Neural crest cell (in vitro differentiated cells): ENCODE data around the gene TPR. TPM values are rescaled to one million over a fixed set of nuclear protein-coding genes. Genes with fewer than 3 reads are reported as not detected.

Source experiments
- DNase-seq: peaks from one replicate; pipeline ENCODE4 v3.0.0; 2021; ENCODE audit warnings: low read depth, mixed read lengths, low spot score
- H3K27ac Mint-ChIP-seq: one replicate; pipeline ENCODE4 v1.8.0; 2021; ENCODE audit warnings: mild to moderate bottlenecking, mixed read lengths; ENCODE audit not compliant: unreplicated experiment
- H3K27me3 Mint-ChIP-seq: 2 replicates; pipeline ENCODE4 v1.8.0; 2021; ENCODE audit warnings: low read depth, mild to moderate bottlenecking, mixed read lengths
- H3K36me3 Mint-ChIP-seq: 2 replicates; pipeline ENCODE4 v1.8.0; 2021; ENCODE audit warnings: low read depth, mild to moderate bottlenecking, mixed read lengths
- H3K4me1 Mint-ChIP-seq: 2 replicates; pipeline ENCODE4 v1.8.0; 2021; ENCODE audit warnings: mixed read lengths
- H3K4me3 Mint-ChIP-seq: one replicate; pipeline ENCODE4 v1.8.0; 2021; ENCODE audit warnings: mild to moderate bottlenecking, mixed read lengths
- H3K9me3 Mint-ChIP-seq: 2 replicates; pipeline ENCODE4 v1.8.0; 2021; ENCODE audit warnings: mixed read lengths
- CTCF ChIP-seq: fragments of 200-600 bp; sonication (generic); conservative IDR thresholded peaks from 2 replicates; pipeline ENCODE4 v1.5.0; 2021; ENCODE audit warnings: antibody characterized with exemption, mild to moderate bottlenecking
- total RNA-seq: library from RNA; stranded (reverse); gene quantifications from 2 replicates; pipeline ENCODE4 v1.2.1, GENCODE V29; 2021

Gene TPR
- total RNA-seq, 1 donor from 2014 or later: 133 TPM

- Mint-ChIP-seq H3K27ac (no peak overlapping the region), H3K36me3 (peaks cover 6% of the 10 kb centered on the region), H3K27me3 (peaks cover 3% of the 10 kb centered on the region), H3K4me1 (no peaks in the 10 kb centered on the region), H3K4me3 (no peak overlapping the region), H3K9me3 (no peaks in the 10 kb centered on the region)
- TF ChIP-seq CTCF: no peak
- DNase-seq: no peak
Observed at GRCh38 chr1:186307445-186307844, 67.6 kb downstream of the TPR start.

GRCh38 chr1:186306533-186306932 is 68.5 kb downstream of the TPR start:
- H3K27me3 Mint-ChIP-seq: peaks cover 3% of the 10 kb centered on the region
- no peak overlapping the region for H3K27ac Mint-ChIP-seq
- H3K9me3 Mint-ChIP-seq: no peaks in the 10 kb centered on the region
- DNase-seq: no peak
- TF ChIP-seq CTCF: no peak
- no peak overlapping the region for H3K4me3 Mint-ChIP-seq
- no peaks in the 10 kb centered on the region for H3K4me1 Mint-ChIP-seq
- H3K36me3 Mint-ChIP-seq: peaks cover 5% of the 10 kb centered on the region

GRCh38 chr1:186304982-186305949 is 69.8 kb downstream of the TPR start:
- H3K9me3 Mint-ChIP-seq: no peaks in the 10 kb centered on the region
- H3K4me3 Mint-ChIP-seq: no peak overlapping the region
- H3K4me1 Mint-ChIP-seq: no peaks in the 10 kb centered on the region
- H3K27ac Mint-ChIP-seq: no peak overlapping the region
- H3K27me3 Mint-ChIP-seq: peaks cover 3% of the 10 kb centered on the region
- H3K36me3 Mint-ChIP-seq: peaks cover 3% of the 10 kb centered on the region
- peak; percentile 68 for TF ChIP-seq CTCF
- DNase-seq: no peak

- no peaks in the 10 kb centered on the region for H3K36me3 Mint-ChIP-seq
- no peaks in the 10 kb centered on the region for H3K9me3 Mint-ChIP-seq
- H3K27ac Mint-ChIP-seq: no peak overlapping the region
- no peak for TF ChIP-seq CTCF
- no peaks in the 10 kb centered on the region for H3K4me1 Mint-ChIP-seq
- H3K27me3 Mint-ChIP-seq: peaks cover 3% of the 10 kb centered on the region
- DNase-seq: no peak
- no peak overlapping the region for H3K4me3 Mint-ChIP-seq
Observed at GRCh38 chr1:186303911-186304310, 71.1 kb downstream of the TPR start.

GRCh38 chr1:186302381-186302920 is 72.6 kb downstream of the TPR start:
- H3K4me3 Mint-ChIP-seq: no peak overlapping the region
- H3K27ac Mint-ChIP-seq: no peak overlapping the region
- peaks cover 3% of the 10 kb centered on the region for H3K27me3 Mint-ChIP-seq
- no peaks in the 10 kb centered on the region for H3K9me3 Mint-ChIP-seq
- TF ChIP-seq CTCF: no peak
- H3K4me1 Mint-ChIP-seq: no peaks in the 10 kb centered on the region
- no peak for DNase-seq
- H3K36me3 Mint-ChIP-seq: no peaks in the 10 kb centered on the region
